G401.6 (cell line): Measurements from ENCODE around the gene DIMT1.

Experiments used
- FAIRE-seq: peaks from 2 replicates; lab custom pipeline; 2012; peaks lifted over from hg19 to GRCh38; lab: Jason Lieb, UNC

DIMT1 gene

DNA sequence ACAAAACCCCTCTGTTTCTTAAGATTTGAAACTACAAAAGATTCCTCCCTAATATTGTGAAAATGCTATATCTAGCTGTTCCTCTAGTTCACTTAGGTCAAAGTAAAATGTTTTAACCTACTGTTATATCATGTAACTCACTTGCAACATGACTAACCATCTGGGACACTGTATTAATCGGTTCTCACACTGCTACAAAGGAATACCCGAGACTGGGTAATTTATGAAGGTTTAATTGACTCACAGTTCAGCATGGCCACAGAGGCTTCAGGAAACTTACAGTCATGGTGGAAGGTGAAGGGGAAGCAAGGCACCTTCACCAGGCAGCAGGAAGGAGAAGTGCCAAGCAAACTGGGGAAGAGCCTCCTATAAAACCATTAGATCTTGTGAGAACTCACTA is 34.7 kb downstream of the DIMT1 start:
- peak; percentile 27 for FAIRE-seq

DNA sequence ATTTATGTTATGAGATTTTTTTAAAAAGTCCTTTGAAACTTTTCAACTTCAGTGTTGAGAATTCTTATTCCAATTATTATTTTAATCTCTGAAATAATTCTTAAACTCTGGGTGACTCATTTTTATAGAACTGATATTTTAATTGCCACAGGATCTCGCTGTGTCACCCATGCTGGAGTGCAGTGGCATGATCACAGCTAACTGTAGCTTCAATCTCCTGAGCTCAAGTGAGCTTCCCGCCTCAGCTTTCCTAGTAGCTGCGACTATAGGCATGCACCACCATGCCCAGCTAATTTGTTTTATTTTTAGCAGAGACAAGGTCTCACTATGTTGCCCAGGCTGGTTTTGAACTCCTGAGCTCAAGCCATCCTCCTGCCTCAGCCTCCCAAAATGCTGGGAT is 41.0 kb downstream of the DIMT1 start:
- no peak for FAIRE-seq

DNA sequence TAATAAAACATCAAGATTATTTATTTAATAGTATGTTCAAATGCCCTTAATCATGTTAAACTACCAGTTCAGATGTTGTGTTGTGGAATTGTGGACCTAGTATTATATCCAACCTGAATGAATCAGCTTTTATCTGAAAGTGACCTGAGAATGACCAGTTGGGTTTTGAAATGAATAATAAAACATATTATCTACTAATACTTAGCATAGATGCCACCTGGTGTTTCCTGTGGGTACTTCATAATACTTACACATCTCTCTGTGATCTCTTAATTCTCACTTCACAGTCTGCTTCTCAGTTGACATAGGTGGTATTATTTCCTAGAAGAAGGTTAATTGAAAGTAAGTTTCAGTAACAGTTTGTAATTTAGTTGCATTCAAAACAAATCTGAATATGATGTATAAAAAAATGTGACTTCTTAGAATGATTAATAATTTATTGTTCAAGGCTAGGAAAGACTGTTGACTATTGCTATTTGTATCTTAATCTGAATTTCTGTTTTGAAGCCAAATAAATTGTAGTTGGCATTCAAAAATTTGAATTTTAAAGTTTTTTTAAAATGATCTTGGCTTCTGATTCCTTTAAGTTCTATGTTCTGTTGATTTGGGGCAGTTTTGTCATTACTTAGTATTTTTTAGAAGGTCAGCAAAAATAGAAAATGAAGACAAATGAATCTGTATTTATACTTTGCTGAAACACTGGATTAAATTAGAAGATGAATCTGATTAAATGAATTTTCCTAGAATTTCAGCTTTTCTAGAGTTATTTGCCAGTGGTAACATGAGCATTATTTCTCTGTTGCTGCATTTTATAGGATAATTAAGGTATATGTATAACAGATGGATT is 49.5 kb downstream of the DIMT1 start:
- peak; percentile 69 for FAIRE-seq

GRCh38 chr5:62348723-62349481 is 54.8 kb downstream of the DIMT1 start:
- peak; percentile 87 for FAIRE-seq

- no peak for FAIRE-seq
These were observed 55.8 kb downstream of the DIMT1 start for GRCh38 chr5:62347928-62348327.

- FAIRE-seq, result no peak
These were observed 57.0 kb downstream of the DIMT1 start for GRCh38 chr5:62346748-62347147.

DNA sequence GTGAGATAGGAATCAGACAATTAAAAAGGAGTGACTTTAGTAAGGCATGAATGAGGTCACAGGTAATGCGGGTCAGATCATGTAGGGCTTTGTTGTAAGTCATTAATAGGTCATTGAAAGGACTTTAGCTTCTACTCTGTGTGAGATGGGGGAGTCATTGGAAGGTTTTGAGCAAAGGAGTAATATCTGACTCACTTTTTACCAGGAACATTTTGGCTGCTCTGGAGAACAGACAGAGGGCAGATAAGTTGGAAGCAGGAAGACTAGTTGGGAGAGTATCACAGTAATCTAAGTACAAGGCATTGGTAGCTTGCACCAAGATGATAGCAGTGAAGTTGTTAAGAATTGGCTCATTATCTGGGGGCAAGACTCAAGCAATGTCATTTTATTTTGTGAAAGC is 60.3 kb downstream of the DIMT1 start:
- no peak for FAIRE-seq

- FAIRE-seq, result no peak
These were observed 61.2 kb downstream of the DIMT1 start for GRCh38 chr5:62342476-62342837.

DNA sequence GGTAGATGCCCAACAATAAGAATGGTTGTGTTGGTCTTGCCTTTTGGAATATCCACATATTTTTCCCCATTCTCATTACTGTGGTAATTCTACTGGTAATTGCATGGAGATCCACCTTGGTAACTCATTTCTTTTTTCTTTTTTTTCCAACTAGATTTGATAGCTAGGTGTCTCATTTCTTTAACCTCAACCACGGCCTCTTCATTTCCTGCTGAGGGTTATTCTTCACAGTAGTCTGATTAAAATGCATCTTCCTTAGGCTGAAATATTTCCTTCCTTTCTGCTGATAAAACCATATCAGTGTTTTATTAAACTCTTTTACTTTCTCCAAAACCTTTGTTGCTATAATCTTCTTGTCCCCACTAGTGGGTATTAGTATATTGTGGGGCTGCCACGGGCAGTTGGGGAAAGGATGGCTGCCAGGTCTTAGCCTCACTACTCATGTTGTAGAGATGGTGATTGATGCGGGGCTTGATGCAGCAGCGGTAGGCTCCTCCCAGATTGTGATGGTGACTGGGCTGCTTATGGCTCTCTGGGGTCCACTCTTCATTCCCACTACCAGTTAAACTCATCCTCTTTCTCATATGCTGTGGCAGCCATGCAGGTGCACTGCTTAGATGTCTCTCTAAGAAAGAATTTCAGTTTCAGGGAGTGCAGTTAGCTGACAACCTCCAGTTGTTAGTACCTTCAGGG is 61.8 kb downstream of the DIMT1 start:
- no peak for FAIRE-seq

GRCh38 chr5:62340979-62341378 is 62.7 kb downstream of the DIMT1 start:
- no peak for FAIRE-seq

- FAIRE-seq, result no peak
These were observed 63.3 kb downstream of the DIMT1 start for GRCh38 chr5:62340392-62340791.
